ENCODE data around the gene PPP6R3.
"Not testable (repeated sequence)": the region's sequence is repeated elsewhere in the genome, so short reads cannot be mapped to it uniquely, and the experiment has no call there.

Gene PPP6R3

DNA sequence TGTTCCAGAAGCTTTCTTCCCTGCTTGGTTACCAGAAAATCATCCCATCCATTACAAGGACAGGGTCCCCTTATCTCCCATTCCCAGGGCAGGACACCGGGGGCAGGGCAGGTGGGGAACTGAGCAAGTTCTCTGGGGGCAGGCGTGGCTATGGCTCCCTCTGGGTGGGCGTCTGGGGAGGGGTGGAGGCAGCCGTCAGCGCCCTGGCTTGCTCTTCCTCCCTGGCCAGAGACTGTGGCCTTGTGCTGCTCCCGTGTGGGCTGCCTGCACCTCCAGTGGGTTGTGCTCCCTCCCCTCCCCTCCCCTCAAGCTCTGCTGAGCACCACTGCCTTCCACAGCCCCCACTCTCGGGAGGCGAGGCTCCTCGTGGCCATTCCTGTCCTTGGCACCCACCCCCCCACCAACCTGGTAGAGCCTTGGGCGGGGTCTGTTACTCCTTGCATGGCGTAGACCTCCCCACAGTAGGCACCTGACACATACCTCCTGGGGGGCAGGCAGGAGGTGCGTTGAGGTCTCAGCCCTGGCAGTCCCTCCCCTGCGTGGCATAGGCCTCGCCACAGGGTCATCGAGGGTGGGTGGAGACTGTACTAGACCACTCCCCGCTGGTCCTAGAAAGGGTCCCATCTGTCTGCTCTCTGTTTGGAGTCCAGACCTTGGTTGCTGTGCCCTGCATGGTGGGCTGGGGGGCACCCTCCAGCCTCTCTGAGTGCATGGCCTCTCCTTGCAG is 24.2 kb upstream of the PPP6R3 start:
- FAIRE-seq, result no peak

DNA sequence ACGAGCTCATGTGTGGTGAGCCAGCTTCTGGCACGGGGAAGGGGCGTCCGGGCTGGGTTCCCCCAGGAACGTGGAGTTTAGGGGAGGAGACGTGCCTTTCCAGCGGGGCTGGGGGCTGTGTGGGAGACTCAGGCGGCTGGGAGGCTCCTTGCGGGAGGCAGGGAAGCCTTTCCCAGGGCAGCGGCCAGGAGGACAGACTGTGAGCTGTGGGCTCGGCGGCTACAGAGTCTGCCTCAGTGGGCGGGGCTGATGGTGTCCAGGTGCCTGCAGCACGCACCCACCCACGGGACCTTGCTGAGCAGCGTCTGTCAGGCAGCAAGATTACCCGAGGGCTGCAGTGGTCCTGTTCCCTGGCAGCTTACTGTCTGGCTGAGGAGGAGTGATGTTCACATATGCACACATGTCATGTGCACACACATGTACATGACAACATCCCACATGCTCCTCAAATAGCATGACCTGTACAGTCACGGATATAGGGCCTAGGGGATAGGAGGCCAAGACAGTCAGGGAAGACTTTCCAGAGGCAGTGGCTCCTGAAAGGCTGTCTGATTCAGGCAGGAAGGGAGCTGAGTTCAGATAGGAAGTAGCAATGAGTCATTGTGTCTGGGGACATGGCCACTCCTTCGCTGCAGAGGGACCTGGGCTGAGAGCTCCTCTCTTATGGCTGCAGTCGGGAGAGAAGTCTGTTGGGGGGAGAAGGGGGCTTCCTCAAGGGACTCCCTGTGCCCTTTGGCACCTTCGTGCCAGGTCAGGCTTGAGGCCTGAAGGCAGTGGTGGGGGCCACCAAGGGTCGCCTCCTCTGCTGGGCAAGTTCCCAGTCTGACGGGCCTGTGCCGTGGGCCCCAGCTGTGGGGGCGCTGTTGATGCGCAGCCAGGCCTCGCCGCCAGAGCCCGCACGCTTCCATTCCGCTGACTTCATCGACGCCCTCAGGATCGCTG is 23.3 kb upstream of the PPP6R3 start:
- FAIRE-seq, result no peak

DNA sequence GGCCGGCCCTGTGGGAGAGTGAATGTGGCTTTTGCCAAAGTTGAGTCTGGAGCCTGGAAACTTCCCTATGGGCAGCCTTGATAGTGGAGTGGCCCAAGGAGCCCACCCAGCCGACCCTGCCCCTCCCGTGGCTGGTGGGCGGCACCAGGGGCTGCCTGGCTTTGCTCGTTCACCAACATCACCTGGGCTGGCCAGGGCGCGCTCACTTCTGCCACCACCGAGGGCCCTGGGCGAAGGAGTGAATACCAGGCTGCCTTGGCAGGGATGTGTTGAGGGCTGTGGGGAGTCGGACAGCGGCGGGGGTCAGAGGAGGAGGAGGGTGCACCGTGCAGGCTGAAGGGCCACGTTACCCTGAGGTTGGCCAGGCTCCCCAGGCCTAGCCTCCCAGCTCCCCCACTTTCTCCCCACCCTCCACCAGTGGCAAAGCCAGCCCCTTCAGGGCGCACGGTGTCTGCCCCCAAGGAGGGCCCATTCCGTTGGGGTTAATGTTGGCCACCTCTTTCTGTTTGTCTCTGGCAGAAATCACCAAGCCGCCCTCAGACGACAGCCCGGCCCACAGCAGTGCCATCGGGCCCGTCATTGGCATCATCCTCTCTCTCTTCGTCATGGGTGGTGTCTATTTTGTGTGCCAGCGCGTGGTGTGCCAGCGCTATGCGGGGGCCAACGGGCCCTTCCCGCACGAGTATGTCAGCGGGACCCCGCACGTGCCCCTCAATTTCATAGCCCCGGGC is 22.5 kb upstream of the PPP6R3 start:
- FAIRE-seq, result no peak

DNA sequence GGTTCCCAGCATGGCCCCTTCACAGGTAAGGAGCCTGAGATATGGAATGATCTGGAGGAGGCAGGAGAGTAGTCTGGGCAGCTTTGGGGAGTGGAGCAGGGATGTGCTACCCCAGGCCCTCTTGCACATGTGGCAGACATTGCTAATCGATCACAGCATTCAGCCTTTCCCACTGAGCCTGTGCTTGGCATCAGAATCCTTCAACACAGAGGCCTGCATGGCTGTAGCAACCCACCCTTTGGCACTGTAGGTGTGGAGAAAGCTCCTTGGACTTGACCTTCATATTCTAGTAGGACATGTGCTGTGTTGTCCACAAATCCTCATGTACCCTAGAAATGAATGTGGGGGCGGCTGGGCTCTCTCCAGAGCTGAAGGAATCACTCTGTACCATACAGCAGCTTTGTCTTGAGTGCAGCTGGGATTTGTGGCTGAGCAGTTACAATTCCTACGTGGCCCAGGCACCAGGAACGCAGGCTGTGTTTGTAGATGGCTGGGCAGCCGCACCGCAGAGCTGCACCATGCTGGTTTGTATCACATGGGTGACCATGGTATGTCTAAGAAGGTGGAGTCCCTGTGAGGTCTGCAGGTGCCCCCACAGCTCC is 21.8 kb upstream of the PPP6R3 start:
- FAIRE-seq, result no peak

- FAIRE-seq, result no peak
Observed at GRCh38 chr11:68439355-68440065, 21.0 kb upstream of the PPP6R3 start.

DNA sequence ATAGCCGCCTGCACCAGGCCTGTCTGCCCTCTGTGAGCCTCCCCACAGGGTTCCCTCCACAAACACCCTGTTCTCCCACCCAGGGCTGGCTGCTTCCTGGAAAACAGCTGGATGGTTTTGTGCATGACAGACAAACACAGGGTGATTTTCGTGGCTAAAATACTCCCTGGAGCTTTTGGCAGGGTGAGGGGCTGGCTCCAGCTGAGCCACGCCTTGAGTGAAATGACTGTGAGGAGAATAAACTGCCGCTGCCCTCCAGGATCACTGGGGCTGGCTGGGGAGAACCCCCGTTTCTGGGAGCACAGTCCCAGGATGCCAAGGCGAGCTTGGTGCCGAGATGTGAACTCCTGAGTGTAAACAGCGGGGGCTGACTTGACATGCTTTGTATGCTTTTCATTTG is 20.3 kb upstream of the PPP6R3 start:
- FAIRE-seq, result no peak

DNA sequence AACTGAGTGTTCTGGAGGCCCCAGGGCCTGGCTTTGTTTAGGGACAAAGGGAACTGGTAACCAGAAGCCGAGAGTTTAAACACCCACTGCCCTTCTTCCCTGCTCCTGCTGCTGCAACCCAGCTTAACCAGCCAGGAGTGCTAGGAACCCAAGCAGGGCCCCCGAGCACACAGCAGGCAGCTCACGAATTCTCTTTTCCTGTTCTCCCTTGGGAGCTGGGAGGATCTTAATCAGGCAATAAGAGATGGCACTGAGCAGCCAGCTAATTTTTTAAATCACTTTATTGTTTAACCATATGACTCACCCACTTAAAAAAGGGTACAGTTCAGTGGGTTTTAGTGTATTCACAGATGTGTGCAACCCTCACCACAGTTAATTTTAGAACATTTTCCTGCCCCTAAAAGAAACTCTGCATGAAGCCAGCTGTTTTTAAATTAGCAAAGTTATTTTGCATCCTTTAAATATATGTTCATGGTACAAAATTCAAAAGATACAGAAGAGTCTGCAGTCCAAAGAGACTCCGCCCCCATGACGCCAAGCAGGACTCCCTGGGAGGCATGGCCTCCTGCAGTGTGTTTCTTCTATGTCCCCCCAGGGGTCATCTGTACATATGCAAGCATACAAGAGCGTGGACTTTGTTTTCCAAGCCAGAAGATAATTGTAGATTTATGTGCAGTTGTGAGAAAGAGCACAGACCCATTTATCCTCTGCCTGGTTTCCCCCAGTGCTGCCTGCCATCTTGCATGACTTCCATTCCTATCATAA is 18.9 kb upstream of the PPP6R3 start:
- no peak for FAIRE-seq

- FAIRE-seq, result no peak
Observed at GRCh38 chr11:68442433-68442832, 18.1 kb upstream of the PPP6R3 start.

DNA sequence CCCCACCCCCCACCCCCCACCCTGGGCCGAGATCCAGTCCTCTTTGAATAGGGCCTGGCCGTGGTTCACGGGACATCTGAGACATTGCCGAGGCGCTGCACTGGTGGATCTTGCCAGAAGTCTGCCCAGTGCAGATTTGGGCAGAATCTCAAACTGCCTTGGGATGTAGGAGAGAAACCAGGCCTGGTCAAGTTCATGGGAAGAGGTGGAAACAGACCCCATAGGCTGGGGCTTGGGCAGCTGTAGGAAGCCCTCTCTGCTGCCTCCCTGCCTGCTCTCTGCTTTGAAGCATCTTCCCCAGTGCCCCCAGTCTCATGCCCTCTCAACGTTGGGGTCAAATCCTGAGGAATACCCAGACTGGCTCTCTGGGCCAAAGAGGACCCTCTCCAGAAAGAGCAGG is 16.0 kb upstream of the PPP6R3 start:
- FAIRE-seq, result no peak

GRCh38 chr11:68445531-68446035 is 15.0 kb upstream of the PPP6R3 start:
- no peak for FAIRE-seq

DNA sequence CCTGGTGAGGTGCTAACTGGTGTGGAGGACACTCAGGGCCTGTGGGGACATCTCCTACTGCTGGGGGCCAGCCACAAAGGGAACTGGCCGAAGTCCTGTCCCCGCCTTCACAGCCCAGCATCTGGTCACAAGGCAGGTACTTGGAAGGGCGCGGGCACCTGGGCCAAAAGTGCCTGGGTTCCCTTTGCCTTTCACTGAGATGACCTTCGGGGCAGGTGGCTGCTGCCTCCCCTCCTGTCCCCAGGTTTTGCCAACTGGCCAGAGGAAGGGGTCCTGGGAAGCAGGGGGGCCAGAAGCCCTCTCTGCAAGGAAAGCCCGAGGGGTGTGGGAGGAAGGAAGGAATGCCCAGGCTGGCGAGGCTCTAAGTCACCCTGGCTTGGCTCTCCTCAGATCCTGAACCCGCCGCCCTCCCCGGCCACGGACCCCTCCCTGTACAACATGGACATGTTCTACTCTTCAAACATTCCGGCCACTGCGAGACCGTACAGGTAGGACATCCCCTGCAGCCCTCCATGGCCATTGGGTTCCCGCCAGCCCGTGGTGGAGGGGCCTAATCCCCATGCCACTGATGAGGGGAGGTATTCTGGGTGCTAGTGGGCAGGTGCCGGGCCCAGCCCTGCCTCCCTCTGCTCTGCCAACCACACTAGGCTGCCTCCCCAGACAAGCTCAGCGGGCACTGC is 14.4 kb upstream of the PPP6R3 start:
- FAIRE-seq, result no peak

GRCh38 chr11:68447015-68447801 is 13.3 kb upstream of the PPP6R3 start:
- no peak for FAIRE-seq

DNA sequence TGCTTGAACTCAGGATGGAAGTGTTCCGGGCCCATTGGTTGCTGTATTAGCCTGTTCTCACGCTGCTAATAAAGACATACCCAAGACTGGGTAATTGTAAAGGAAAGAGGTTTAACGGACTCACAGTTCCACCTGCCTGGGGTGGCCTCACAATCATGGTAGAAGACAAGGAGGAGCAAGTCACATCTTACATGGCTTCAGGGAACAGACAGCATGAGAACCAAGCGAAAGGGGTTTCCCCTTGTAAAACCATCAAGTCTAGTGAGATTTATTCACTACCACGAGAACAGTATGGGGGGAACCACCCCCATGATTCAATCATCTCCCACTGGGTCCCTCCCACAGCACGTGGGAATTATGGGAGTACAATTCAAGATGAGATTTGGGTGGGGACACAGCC is 12.6 kb upstream of the PPP6R3 start:
- FAIRE-seq, result not testable (repeated sequence)

DNA sequence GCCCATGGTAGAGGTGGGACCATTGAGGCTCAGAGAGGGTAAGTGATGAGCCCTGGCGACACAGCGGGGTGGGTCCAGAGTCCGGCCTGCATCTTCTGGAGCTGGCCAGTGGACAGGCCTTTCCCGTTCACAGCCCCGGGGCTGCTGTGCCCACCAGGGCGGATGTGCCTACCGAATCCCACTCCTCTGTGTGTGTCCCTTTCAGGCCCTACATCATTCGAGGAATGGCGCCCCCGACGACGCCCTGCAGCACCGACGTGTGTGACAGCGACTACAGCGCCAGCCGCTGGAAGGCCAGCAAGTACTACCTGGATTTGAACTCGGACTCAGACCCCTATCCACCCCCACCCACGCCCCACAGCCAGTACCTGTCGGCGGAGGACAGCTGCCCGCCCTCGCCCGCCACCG is 11.9 kb upstream of the PPP6R3 start:
- no peak for FAIRE-seq

- FAIRE-seq, result no peak
Observed at GRCh38 chr11:68449951-68450350, 10.6 kb upstream of the PPP6R3 start.

- FAIRE-seq, result no peak
Observed at GRCh38 chr11:68450711-68451110, 9.8 kb upstream of the PPP6R3 start.

DNA sequence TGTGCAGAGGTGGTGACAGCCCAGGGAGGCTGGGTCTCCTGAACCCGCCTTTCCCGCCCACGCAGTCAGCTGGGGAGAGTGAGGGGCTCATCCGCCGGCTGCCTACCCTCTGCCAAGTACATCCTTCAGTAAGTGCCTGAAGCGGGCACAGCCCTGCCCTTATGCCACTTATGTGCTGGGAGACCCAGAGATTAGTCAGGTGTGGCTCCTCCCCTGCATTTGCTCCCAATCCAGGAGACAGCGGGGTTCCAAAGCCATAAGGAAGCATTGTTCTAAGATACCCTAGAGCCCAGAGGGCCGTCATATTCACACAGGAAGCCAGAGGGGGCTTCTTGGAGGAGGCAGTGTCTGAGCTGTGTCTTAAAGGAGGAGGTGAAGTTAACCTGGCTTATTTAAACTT is 5.8 kb upstream of the PPP6R3 start:
- no peak for FAIRE-seq

DNA sequence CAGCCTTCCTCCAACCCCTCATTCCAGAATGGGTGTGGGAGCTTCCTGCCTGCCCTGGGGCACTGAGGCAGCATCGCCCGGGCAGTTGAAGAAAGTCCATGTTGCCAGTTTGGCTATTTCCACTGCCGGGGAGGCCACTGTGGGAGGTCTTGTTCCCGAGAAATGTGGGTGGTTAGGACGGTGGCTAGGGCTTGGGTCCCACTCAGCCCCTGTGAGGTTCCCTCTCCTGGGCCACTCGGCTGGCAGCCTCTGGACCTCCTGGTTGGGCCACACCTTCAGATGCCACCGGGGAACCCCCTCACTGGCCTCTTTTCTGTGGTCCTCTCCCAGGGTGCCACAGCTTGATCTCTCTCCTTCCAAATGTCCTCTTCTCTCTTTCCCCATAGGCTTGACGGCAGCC is 5.1 kb upstream of the PPP6R3 start:
- no peak for FAIRE-seq

GRCh38 chr11:68457216-68457897 is 3.2 kb upstream of the PPP6R3 start:
- FAIRE-seq, result no peak

Data from A204.1 (cell line).